ENCODE results near the gene RNF146. TPM values are rescaled to one million over a fixed set of nuclear protein-coding genes. Genes with fewer than 3 reads are reported as not detected.
A peak's percentile ranks its signal among the peaks of the same experiment; 100 is the strongest.

The RNF146 gene
- total RNA-seq = 56.8 and 60.4 TPM in 2 replicates

GRCh38 chr6:127266178-127266891 lies at the start of gene RNF146:
Gene RNF146, plus strand, starts transcription at chr6:127266864. Its CDS starts 13,475 bp downstream, at chr6:127280339.
- peak within 1 kb of the TSS; percentile 97 for H3K4me3 ChIP-seq (ENCODE audit: insufficient read depth, low read length)
- TF ChIP-seq CTCF (IDR thresholded peaks at IDR 0.05; ENCODE audit: extremely low read depth, low read depth, low read length) = peak; percentile 77
- H3K27ac ChIP-seq (ENCODE audit: low read depth, low read length) = peak within 1 kb of the TSS; percentile 95
- H3K36me3 ChIP-seq (ENCODE audit: insufficient read depth, low read length) = no peaks in the 10 kb centered on the region
- peak; percentile 95 for DNase-seq (ENCODE audit: insufficient read length, low spot score, missing footprints)
- H3K4me1 ChIP-seq (ENCODE audit: insufficient read depth, low read length) = peaks cover 14% of the 10 kb centered on the region
- H3K27me3 ChIP-seq (ENCODE audit: insufficient read depth, low read length) = peaks cover 3% of the 10 kb centered on the region
- H3K79me2 ChIP-seq (ENCODE audit: insufficient read depth, low read length) = peaks cover 46% of the 10 kb centered on the region
- no peaks in the 10 kb centered on the region for H3K9me3 ChIP-seq (ENCODE audit: low read depth, low read length)
- peak within 1 kb of the TSS; percentile 82 for H3K4me2 ChIP-seq (ENCODE audit: insufficient read depth, low read length)
- H2AFZ ChIP-seq (ENCODE audit: low read length) = peak within 1 kb of the TSS; percentile 99
- H4K20me1 ChIP-seq (ENCODE audit: insufficient read depth, low read length) = peaks cover 24% of the 10 kb centered on the region

- H3K79me2 ChIP-seq (ENCODE audit: insufficient read depth, low read length) = no peaks in the 10 kb centered on the region
- no peak for DNase-seq (ENCODE audit: insufficient read length, low spot score, missing footprints)
- no peaks in the 10 kb centered on the region for H4K20me1 ChIP-seq (ENCODE audit: insufficient read depth, low read length)
Observed at GRCh38 chr6:127219869-127220268, 46.8 kb upstream of the RNF146 start.

GRCh38 chr6:127221201-127221600 lies 45.5 kb upstream of the RNF146 start:
- Histone ChIP-seq H3K9me3 (ENCODE audit: low read depth, low read length) (no peaks in the 10 kb centered on the region), H4K20me1 (ENCODE audit: insufficient read depth, low read length) (no peaks in the 10 kb centered on the region), H3K36me3 (ENCODE audit: insufficient read depth, low read length) (no peaks in the 10 kb centered on the region), H3K4me1 (ENCODE audit: insufficient read depth, low read length) (no peaks in the 10 kb centered on the region), H3K27me3 (ENCODE audit: insufficient read depth, low read length) (no peaks in the 10 kb centered on the region), H3K27ac (ENCODE audit: low read depth, low read length) (no peak overlapping the region), H3K79me2 (ENCODE audit: insufficient read depth, low read length) (no peaks in the 10 kb centered on the region), H3K4me3 (ENCODE audit: insufficient read depth, low read length) (no peak overlapping the region), H3K4me2 (ENCODE audit: insufficient read depth, low read length) (no peak overlapping the region), H2AFZ (ENCODE audit: low read length) (no peak overlapping the region)
- DNase-seq (ENCODE audit: insufficient read length, low spot score, missing footprints) = no peak
- TF ChIP-seq CTCF (IDR thresholded peaks at IDR 0.05; ENCODE audit: extremely low read depth, low read depth, low read length) = no peak

More at GRCh38 chr6:127219869-127220268, 46.8 kb upstream of the RNF146 start:
- no peaks in the 10 kb centered on the region for H3K9me3 ChIP-seq (ENCODE audit: low read depth, low read length)
- H3K27me3 ChIP-seq (ENCODE audit: insufficient read depth, low read length) = no peaks in the 10 kb centered on the region
- no peak overlapping the region for H3K27ac ChIP-seq (ENCODE audit: low read depth, low read length)
- TF ChIP-seq CTCF (IDR thresholded peaks at IDR 0.05; ENCODE audit: extremely low read depth, low read depth, low read length) = no peak
- H3K4me2 ChIP-seq (ENCODE audit: insufficient read depth, low read length) = no peak overlapping the region
- no peak overlapping the region for H2AFZ ChIP-seq (ENCODE audit: low read length)
- H3K36me3 ChIP-seq (ENCODE audit: insufficient read depth, low read length) = no peaks in the 10 kb centered on the region
- H3K4me3 ChIP-seq (ENCODE audit: insufficient read depth, low read length) = no peak overlapping the region
- H3K4me1 ChIP-seq (ENCODE audit: insufficient read depth, low read length) = no peaks in the 10 kb centered on the region

GRCh38 chr6:127222418-127222817 lies 44.2 kb upstream of the RNF146 start:
- no peak overlapping the region for H3K4me2 ChIP-seq (ENCODE audit: insufficient read depth, low read length)
- no peak overlapping the region for H3K4me3 ChIP-seq (ENCODE audit: insufficient read depth, low read length)
- no peak for DNase-seq (ENCODE audit: insufficient read length, low spot score, missing footprints)
- no peak overlapping the region for H3K27ac ChIP-seq (ENCODE audit: low read depth, low read length)
- H3K27me3 ChIP-seq (ENCODE audit: insufficient read depth, low read length) = no peaks in the 10 kb centered on the region
- no peaks in the 10 kb centered on the region for H3K79me2 ChIP-seq (ENCODE audit: insufficient read depth, low read length)
- no peak for TF ChIP-seq CTCF (IDR thresholded peaks at IDR 0.05; ENCODE audit: extremely low read depth, low read depth, low read length)
- H3K36me3 ChIP-seq (ENCODE audit: insufficient read depth, low read length) = no peaks in the 10 kb centered on the region
- H2AFZ ChIP-seq (ENCODE audit: low read length) = no peak overlapping the region
- H3K4me1 ChIP-seq (ENCODE audit: insufficient read depth, low read length) = no peaks in the 10 kb centered on the region
- no peaks in the 10 kb centered on the region for H3K9me3 ChIP-seq (ENCODE audit: low read depth, low read length)
- H4K20me1 ChIP-seq (ENCODE audit: insufficient read depth, low read length) = no peaks in the 10 kb centered on the region

All from osteoblast (primary cell).